Middle frontal gyrus (tissue), 1 donor: Measurements from ENCODE around the gene MNX1.

Experiments
- DNase-seq: peaks from one replicate; pipeline ENCODE4 v3.0.0-alpha.2; 2015; ENCODE audit warnings: low spot score; ENCODE audit errors: extremely low spot score

Gene MNX1

GRCh38 chr7:157003756-157004520, 6.5 kb downstream of the MNX1 start:
- no peak for DNase-seq

- no peak for DNase-seq
Measured at GRCh38 chr7:157003445-157003755, 7.1 kb downstream of the MNX1 start.

GRCh38 chr7:157002819-157003421, 7.5 kb downstream of the MNX1 start:
- DNase-seq: no peak

- DNase-seq: no peak
Measured at GRCh38 chr7:157001920-157002818, 8.3 kb downstream of the MNX1 start.

GRCh38 chr7:157000741-157001653, 9.5 kb downstream of the MNX1 start:
- DNase-seq: no peak

GRCh38 chr7:156999958-157000726, 10.3 kb downstream of the MNX1 start:
- DNase-seq: no peak

GRCh38 chr7:156998988-156999957, 11.2 kb downstream of the MNX1 start:
- no peak for DNase-seq

- no peak for DNase-seq
Measured at GRCh38 chr7:156994417-156994816, 16.0 kb downstream of the MNX1 start.

GRCh38 chr7:156993925-156994235, 16.6 kb downstream of the MNX1 start:
- DNase-seq: no peak

GRCh38 chr7:156993021-156993924, 17.2 kb downstream of the MNX1 start:
- no peak for DNase-seq

GRCh38 chr7:156989766-156990535, 20.5 kb downstream of the MNX1 start:
- no peak for DNase-seq

- DNase-seq: no peak
Measured at GRCh38 chr7:156988343-156989185, 21.9 kb downstream of the MNX1 start.

GRCh38 chr7:156986378-156986777, 24.1 kb downstream of the MNX1 start:
- no peak for DNase-seq

- DNase-seq: no peak
Measured at GRCh38 chr7:156985101-156985992, 25.1 kb downstream of the MNX1 start.

GRCh38 chr7:156984174-156984891, 26.1 kb downstream of the MNX1 start:
- no peak for DNase-seq
